Measurements from ENCODE around the gene ARF5.

ARF5 gene

GRCh38 chr7:127589896-127590295 is 1.7 kb downstream of the ARF5 start:
- no peak for DNase-seq

DNA sequence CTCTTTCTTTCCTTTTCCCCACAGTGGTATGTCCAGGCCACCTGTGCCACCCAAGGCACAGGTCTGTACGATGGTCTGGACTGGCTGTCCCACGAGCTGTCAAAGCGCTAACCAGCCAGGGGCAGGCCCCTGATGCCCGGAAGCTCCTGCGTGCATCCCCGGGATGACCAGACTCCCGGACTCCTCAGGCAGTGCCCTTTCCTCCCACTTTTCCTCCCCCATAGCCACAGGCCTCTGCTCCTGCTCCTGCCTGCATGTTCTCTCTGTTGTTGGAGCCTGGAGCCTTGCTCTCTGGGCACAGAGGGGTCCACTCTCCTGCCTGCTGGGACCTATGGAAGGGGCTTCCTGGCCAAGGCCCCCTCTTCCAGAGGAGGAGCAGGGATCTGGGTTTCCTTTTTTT is 3.0 kb downstream of the ARF5 start:
- no peak for DNase-seq

GRCh38 chr7:127591591-127591990 is 3.4 kb downstream of the ARF5 start:
- no peak for DNase-seq

DNA sequence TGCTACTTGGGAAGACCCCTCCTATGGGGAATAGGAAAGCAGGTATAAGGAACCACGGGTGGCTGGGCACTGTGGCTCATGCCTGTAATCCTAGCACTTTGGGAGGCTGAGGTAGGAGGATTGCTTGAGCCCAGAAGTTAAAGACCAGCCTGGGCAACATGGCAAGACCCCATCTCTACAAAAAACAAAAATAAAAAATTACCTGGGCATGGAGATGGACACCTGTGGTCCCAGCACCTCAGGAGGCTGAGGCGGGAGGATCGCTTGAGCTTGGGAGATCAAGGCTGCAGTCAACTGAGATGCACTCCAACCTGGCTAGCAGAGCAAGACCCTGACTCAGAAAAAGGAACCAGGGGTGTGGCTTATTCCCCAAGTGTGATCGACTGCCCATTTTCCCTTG is 4.3 kb downstream of the ARF5 start:
- no peak for DNase-seq

DNA sequence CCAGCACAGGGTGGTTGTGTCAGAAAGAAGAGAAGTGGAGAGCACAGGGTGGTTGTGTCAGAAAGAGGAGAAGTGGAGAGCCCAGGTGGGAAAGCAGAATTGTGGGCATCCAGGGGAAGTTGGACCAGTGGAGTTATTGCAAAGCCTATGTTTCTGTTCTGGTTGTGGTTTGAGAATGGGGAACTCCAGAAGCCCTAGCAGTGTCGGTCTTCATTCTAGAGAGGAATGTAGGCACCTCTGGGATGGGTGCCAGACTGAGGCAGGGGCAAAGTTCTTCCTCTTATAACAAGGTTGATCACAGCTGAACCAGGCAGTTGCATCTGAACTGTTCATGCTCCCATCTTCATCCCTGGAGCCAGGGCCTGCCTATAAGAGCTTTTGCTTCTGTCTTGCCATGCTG is 6.3 kb downstream of the ARF5 start:
- DNase-seq, result peak; percentile 76

DNA sequence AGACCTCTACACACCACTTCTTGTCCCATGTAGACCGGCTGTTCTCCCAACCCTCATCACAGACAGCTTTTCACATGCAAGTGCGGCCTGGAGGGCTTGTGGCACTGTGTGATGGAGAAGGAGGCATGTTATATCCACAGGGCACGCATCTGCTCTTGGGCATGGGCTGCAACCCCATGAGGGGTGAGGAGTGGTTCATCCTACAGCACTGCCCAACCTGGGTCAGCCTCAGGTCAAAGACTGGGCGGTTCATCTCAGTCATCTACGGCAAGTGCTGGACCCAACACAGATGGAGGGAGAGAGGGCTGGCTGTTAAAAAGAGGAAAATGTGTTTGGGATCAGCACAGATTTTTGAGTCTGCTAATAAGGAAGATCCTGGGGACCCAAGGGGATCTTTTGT is 7.5 kb downstream of the ARF5 start:
- no peak for DNase-seq

GRCh38 chr7:127598318-127598717 is 10.1 kb downstream of the ARF5 start:
- DNase-seq, result no peak

- DNase-seq, result no peak
Measured at GRCh38 chr7:127600885-127601284, 12.7 kb downstream of the ARF5 start.

DNA sequence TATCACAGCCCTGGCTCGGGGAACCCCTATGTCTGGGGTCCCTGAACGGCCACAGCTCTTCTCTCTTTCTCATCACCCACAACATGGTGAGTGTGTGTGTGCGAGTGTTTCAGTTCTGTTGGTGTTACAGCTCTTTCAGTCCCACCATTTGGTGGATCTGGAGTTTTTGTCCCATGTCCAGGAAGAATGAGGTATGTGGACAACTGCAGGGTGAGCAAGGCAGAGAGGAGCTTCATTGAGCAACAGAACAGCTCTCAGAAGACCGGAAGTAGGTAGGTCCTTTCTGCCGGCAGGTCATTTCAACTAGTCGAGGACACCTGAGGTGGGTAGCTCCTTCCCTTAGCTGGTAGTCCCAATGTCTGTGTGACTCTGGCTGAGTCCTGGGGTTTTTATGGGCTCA is 20.2 kb downstream of the ARF5 start:
- DNase-seq, result no peak

- DNase-seq, result no peak
Measured at GRCh38 chr7:127609297-127609696, 21.1 kb downstream of the ARF5 start.

DNA sequence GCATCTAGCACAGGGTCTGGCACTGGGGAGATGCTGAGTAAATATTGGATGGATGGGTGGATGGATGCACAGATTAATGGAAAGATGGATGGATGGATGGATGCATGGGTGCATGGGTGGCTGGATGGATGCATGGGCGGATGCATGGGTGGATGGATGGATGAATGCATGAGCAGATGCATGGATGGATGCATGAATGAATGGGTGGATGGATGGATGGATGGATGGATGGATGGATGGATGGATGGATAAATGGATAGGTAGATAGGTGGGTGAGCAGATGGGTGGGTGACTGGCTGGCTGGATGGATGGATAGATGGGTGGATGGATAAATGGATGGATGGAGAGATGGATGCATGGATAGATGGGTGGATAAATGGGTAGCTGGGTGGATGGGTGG is 24.1 kb downstream of the ARF5 start:
- DNase-seq, result no peak

DNA sequence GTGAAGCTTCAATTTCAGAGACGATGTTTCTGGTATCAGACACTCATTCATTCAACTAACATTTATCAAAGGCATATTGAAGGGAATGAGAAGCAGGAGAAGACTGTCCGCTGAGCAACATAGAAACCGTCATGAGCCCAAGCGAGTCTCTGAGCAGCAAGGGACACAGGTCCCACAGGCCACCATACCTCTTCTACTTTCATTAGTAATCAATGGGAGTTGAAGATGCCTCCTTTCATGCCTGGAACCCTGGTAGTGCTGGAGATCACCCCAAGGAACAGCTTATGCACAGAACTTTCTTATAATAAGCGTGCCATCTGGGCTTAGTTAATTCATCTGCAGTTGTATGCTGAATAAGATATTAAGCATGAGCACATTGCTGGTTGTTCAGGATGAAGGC is 28.5 kb downstream of the ARF5 start:
- DNase-seq, result no peak

DNA sequence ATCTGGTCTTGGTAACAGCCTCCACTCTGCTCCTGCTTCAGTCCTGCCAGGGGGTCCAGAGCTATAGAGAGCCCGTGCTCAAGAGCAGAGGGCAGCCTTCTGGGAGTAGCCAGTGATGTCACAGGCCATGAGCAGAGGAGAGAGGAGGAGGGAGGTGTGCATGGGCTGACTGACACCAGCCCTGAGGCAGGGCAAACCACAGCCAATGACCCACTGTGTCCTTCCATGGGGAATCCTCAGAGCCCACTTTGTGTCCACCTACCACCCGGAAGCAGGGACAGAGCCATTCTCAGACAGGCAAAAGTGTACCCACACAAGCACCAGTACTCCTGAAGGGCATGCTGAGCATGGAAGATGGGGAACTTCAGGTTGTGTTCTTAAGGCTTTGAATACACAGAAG is 29.8 kb downstream of the ARF5 start, which contains the start of gene PAX4:
TSS of gene PAX4 (minus strand) at position 101 of the 400 bp plus-strand sequence. CDS start 2,214 bp downstream, outside the sequence.
- DNase-seq, result no peak

DNA sequence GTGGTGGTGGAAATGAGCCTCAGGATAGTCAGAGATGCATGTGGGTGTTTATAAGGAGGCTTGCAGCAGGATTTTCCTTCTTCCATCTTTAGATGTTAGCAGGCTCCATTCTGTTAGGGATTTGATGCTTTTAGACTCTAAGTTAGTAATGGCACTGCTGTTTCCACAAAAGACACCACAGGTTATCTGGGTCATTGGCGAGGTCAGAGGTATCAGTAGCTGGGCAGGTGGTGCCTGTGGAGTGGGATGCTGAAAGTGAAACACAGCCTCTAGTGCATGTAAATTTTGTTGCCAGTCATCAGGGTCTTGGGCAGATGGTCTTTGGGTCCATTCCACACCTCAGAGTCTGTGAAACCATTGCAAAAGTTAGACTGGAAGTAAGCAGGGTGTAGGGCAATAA is 30.6 kb downstream of the ARF5 start:
- no peak for DNase-seq

- no peak for DNase-seq
Measured at GRCh38 chr7:127619681-127620405, 31.6 kb downstream of the ARF5 start.

DNA sequence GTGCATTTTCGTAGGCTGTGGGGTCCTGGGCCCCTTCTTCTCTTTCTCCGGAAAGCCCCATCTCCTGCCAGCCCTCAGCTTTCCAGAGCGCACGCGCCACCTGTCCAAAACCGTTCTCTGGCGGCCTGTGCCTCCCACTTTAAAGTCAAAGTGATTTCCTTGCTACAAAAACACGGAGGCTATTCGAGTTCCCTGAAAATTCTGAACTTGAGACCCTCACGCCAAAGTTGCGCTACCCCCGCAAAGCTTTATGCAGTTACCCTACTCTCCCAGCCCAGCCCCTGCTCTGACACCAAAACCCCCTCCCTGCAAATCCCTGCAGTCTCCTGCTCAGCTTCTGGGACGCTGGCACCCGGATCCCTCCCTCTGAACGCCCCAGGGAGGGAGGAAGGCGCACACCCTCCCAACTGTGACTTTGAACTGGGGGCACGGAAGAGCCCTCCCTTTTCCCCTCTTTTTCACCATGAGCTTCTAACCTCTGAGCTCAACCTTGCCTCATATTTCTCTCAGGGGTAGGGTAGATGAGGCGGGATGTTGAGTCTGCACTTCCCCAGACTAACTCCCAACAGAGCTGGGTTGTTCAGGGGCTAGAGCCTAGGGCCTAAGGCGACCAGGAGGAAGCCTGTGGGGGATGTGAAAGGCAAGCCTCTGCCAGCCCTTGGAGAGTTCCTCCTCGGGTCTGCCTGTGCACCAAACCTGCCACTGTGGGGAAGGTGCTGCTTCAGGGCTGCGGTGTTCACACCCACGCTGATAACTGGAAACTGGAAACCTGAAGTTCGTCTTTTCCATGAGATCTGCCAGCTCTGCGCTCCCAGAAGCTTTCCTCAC is 32.4 kb downstream of the ARF5 start:
- DNase-seq, result peak; percentile 29

GRCh38 chr7:127625331-127625730 is 37.1 kb downstream of the ARF5 start:
- no peak for DNase-seq

GRCh38 chr7:127628445-127628844 is 40.2 kb downstream of the ARF5 start:
- no peak for DNase-seq

DNA sequence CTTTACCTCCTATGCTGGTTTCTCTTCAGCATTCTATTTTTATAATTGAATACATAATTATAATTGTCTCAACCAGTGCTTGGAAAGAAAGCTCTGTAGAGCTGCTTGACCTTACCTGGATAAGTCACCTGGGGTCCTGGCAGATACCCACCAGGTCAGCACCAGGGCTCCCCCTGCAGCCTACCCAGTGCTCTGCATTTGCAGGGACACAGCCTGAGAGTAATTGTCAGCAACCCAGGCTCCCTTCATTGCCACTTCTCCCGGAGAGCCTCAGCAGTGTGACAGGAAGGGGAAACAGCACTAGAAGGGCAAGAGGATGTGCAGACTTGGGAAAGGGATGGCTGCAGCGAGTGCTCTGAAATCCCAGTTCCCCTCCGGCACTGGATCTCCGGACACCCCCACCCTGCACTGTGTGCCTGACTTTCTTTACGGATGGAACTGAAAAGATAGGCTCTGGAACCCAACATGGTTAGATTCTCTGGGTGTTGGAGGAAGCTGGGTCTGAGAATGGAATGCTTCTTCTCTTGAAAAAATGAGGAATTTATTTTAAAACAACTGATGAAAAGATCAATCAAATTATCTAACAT is 41.1 kb downstream of the ARF5 start:
- DNase-seq, result peak; percentile 34

- DNase-seq, result no peak
Measured at GRCh38 chr7:127632276-127632910, 44.2 kb downstream of the ARF5 start.

- DNase-seq, result no peak
Measured at GRCh38 chr7:127635659-127636285, 47.6 kb downstream of the ARF5 start.

- no peak for DNase-seq
Measured at GRCh38 chr7:127638197-127638596, 50.0 kb downstream of the ARF5 start.
